Right lobe of liver (tissue), 4 donors: ENCODE data around the gene KIT.

Source experiments
- POLR2A ChIP-seq: fragments of 450-650 bp; IDR thresholded peaks from one replicate; pipeline ENCODE4 v1.6.1; 2017; ENCODE audit warnings: antibody characterized with exemption, mild to moderate bottlenecking
- TF ChIP-seq, protein P1 (sequence below), 4 donors: fragments of 200-600 bp in 3 of 4; fragments of 450-650 bp in 1 of 4; IDR thresholded peaks; one replicate each; pipeline versions ENCODE4 v1.5.1 to v1.8.0; 2016 to 2022; ENCODE audit warnings: antibody characterized with exemption in 4 of 4, mild to moderate bottlenecking in 2 of 4
- donor health status: DM: no; HTN: no; CAD: no.
- donor health status: DM: no; HTN: no; CAD: no.
- donor health status: DM: no; HTN: yes; CAD: no.

DNA sequence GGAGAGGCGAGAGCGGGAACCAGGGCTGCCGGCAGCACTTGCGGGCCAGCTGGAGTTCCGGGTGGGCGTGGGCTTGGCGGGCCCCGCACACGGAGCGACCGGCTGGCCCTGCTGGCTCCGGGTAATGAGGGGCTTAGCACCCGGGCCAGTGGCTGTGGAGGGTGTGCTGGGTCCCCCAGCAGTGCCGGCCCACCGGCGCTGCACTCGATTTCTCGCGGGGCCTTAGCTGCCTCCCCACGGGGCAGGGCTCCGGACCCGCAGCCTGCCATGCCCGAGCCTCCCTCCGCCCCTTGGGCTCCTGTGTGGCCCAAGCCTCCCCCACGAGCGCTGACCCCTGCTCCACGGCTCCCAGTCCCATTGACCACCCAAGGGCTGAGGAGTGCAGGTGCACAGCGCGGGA, 25.2 kb upstream of the KIT start:
- TF ChIP-seq, protein P1, sequence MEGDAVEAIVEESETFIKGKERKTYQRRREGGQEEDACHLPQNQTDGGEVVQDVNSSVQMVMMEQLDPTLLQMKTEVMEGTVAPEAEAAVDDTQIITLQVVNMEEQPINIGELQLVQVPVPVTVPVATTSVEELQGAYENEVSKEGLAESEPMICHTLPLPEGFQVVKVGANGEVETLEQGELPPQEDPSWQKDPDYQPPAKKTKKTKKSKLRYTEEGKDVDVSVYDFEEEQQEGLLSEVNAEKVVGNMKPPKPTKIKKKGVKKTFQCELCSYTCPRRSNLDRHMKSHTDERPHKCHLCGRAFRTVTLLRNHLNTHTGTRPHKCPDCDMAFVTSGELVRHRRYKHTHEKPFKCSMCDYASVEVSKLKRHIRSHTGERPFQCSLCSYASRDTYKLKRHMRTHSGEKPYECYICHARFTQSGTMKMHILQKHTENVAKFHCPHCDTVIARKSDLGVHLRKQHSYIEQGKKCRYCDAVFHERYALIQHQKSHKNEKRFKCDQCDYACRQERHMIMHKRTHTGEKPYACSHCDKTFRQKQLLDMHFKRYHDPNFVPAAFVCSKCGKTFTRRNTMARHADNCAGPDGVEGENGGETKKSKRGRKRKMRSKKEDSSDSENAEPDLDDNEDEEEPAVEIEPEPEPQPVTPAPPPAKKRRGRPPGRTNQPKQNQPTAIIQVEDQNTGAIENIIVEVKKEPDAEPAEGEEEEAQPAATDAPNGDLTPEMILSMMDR (IDR thresholded peaks at IDR 0.05) = no peak
- no peak for TF ChIP-seq POLR2A
